ELF-1 (cell line): ENCODE results near the gene RPP30.
"Not testable (repeated sequence)": the region's sequence is repeated elsewhere in the genome, so short reads cannot be mapped to it uniquely, and the experiment has no call there.

Experiments
- DNase-seq: peaks from one replicate; pipeline ENCODE4 v3.0.0-alpha.2; 2016; ENCODE audit warnings: low read depth, low spot score

RPP30 gene

DNA sequence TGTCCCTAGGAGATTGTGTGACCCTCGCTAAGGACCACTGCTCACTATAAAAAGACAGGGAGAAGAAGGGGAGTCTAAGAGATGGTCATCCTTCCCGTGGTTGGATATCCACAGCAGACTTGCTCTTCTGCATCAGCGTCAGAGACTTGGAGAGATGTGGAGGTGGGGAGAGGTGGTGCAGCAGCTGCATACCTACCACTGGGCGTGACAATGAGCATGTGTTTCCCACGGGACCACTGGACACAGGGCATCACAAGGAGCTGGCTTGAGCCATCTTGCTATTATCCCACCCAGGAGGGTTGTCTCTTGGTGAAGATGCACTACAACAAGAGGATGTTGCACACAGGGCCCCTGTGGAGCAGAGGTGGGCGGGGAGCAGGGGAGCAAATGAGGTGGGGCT is 67.9 kb downstream of the RPP30 start:
- no peak for DNase-seq

DNA sequence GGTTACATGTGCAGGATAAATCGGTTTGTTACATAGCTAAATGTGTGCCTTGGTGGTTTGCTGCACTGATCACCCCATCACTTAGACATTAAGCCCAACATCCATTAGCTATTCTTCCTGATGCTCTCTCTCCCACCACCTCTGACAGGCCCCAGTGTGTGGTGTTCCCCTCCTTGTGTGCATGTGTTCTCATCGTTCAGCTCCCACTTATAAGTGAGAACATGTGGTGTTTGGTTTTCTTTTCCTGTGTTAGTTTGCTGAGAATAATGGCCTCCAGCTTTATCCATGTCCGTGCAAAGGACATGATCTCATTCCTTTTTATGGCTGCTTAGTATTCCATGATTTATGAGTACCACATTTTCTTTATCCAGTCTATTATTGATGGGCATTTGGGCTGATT is 71.2 kb downstream of the RPP30 start:
- not testable (repeated sequence) for DNase-seq

DNA sequence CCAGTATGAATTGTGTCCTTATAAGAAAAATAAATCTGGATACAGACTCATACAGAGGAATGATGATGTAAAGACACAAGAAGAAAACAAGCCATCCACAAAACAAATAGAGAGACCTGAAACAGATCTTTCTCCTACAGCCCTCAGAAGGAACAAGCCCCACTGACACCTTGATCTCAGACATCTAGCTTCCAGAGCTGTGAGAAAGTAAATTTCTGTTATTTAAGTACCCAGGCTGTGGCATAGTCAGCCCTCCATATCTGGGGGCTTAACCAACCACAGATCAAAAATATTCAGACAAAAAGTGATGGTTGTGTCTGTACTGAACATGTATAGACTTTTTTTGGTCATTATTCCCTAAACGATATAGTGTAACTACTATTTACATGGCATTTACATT is 73.0 kb downstream of the RPP30 start:
- DNase-seq: no peak

DNA sequence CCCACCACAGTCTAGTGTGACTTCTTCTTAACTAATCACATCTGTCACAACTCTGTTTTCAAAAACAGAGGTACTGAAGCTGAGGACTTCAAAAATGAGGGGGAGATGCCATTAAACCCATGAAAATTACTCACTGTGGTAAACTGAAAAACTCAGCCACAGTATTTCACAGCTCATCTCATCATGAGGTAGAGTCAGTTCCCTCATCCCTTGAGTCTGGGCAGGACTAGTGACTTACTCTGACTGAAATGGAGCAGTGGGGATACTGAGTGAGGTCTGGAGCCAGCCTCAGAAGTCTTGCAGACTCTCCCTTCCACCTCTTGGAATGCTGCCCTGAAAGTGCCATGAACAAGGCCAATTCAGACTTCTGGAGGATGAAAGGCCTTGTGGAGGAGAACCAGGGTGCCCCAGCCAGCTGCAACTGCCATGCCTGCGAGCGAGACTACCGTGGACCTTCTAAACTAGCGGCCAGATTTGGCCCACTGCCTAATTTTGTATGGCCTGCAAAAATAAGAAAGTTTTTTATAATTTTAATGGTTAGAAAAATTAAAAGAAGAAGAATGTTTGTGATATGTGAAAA is 73.8 kb downstream of the RPP30 start:
- no peak for DNase-seq

DNA sequence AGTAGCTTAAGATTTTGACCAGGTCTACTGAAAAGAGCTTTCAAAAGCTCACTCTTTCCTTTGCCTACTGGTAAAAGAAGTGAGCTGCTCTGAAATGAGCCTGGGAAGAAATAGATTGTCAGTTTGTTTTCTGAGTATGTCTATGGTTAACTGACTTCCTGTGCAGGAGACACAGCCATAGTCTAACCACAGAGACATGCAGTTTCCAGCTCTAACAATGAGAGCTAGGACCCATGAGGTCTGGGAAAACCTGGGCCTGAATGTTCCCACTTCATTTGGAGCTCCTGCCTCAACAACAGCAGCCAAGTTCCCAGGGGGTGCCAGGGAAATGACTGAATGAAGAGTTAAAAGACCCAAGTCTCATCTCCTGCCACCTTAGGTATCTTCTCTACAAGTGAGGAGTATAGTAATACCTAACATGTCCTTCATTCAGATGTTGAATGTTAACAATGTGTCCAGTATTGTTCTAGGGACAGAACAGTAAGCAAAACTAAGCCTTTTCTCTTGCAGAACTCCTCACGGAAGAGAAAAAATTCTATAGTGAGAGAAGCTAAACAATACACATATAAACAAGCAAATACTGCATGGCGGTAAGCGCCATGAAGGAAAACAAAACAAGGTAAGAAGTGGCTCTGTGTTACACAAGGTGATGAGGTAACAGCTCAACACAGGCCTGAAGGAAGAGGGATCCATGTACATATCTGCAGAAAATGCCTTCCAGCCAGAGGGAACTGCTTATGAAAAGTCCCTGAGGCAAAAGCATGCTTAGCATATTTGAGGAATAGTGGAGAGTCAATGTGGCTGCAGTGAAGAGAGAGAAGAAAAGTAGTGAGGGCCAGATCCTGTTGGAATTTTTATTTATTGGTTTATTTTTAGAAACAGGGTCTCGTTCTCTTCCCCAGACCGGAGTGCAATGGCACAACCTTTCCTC is 75.5 kb downstream of the RPP30 start:
- DNase-seq: no peak
